Astrocyte (in vitro differentiated cells and primary cell): ENCODE data around the gene NSL1. TPM values are rescaled to one million over a fixed set of nuclear protein-coding genes. Genes with fewer than 3 reads are reported as not detected.
"Not testable (repeated sequence)": the region's sequence is repeated elsewhere in the genome, so short reads cannot be mapped to it uniquely, and the experiment has no call there.

Experiments used
- DNase-seq: peaks from one replicate; pipeline ENCODE4 v3.0.0-alpha.2; 2010; ENCODE audit warnings: low read depth
- FAIRE-seq: peaks from 2 replicates; lab custom pipeline; 2011; peaks lifted over from hg19 to GRCh38; lab: Jason Lieb, UNC
- H2AFZ ChIP-seq: 2 replicates; pipeline ENCODE4 v1.6.0; 2012; ENCODE audit warnings: low read depth, low read length, inconsistent platforms
- H3K27ac ChIP-seq: 2 replicates; pipeline ENCODE4 v1.5.1; 2011; ENCODE audit warnings: low read depth, low read length, inconsistent platforms
- H3K27me3 ChIP-seq: 2 replicates; pipeline ENCODE4 v1.6.0; 2011; ENCODE audit warnings: low read length, inconsistent platforms; ENCODE audit not compliant: insufficient read depth
- H3K36me3 ChIP-seq: 2 replicates; pipeline ENCODE4 v1.5.1; 2011; ENCODE audit warnings: low read length, inconsistent platforms; ENCODE audit not compliant: insufficient read depth
- H3K4me1 ChIP-seq: 2 replicates; pipeline ENCODE4 v1.5.1; 2011; ENCODE audit warnings: low read length, inconsistent platforms; ENCODE audit not compliant: insufficient read depth
- H3K4me2 ChIP-seq: 2 replicates; pipeline ENCODE4 v1.6.0; 2012; ENCODE audit warnings: low read length, inconsistent platforms
- H3K4me3 ChIP-seq: 2 replicates; pipeline ENCODE4 v1.5.1; 2011; ENCODE audit warnings: low read depth, mild to moderate bottlenecking, low read length, inconsistent platforms; ENCODE audit not compliant: insufficient read depth
- H3K79me2 ChIP-seq: 2 replicates; pipeline ENCODE4 v1.6.0; 2012; ENCODE audit warnings: mild to moderate bottlenecking, low read length, inconsistent platforms; ENCODE audit not compliant: insufficient read depth
- H3K9ac ChIP-seq: 2 replicates; pipeline ENCODE4 v1.6.0; 2012; ENCODE audit warnings: mild to moderate bottlenecking, low read length, inconsistent platforms
- H3K9me3 ChIP-seq: 2 replicates; pipeline ENCODE4 v1.5.1; 2012; ENCODE audit warnings: low read depth, mild to moderate bottlenecking, low read length, inconsistent platforms; ENCODE audit not compliant: insufficient read depth
- H4K20me1 ChIP-seq: 2 replicates; pipeline ENCODE4 v1.6.0; 2012; ENCODE audit warnings: low read length, inconsistent platforms; ENCODE audit not compliant: insufficient read depth
- H3K27ac Mint-ChIP-seq: one replicate; pipeline ENCODE4 v1.8.0; 2021; ENCODE audit warnings: mild to moderate bottlenecking, mixed read lengths; ENCODE audit not compliant: unreplicated experiment
- H3K27me3 Mint-ChIP-seq: one replicate; pipeline ENCODE4 v1.8.0; 2021; ENCODE audit warnings: low read depth, mixed read lengths; ENCODE audit not compliant: unreplicated experiment
- H3K36me3 Mint-ChIP-seq: one replicate; pipeline ENCODE4 v1.8.0; 2021; ENCODE audit warnings: low read depth, mixed read lengths; ENCODE audit not compliant: unreplicated experiment
- H3K4me1 Mint-ChIP-seq: one replicate; pipeline ENCODE4 v1.8.0; 2021; ENCODE audit warnings: low read depth, mixed read lengths; ENCODE audit not compliant: unreplicated experiment
- H3K4me3 Mint-ChIP-seq: one replicate; pipeline ENCODE4 v1.8.0; 2021; ENCODE audit warnings: mild to moderate bottlenecking, moderate library complexity, mixed read lengths; ENCODE audit not compliant: unreplicated experiment
- H3K9me3 Mint-ChIP-seq: one replicate; pipeline ENCODE4 v1.8.0; 2021; ENCODE audit warnings: mild to moderate bottlenecking, mixed read lengths; ENCODE audit not compliant: unreplicated experiment
- EZH2 ChIP-seq: IDR thresholded peaks from 2 replicates; pipeline ENCODE4 v1.6.1; 2012; ENCODE audit warnings: mild to moderate bottlenecking, low read length, inconsistent platforms; ENCODE audit not compliant: insufficient read depth
- total RNA-seq: library from RNA; stranded (reverse); gene quantifications from 2 replicates; pipeline ENCODE4 v1.2.1, GENCODE V29; 2021
- TF ChIP-seq, protein P1 (sequence below): IDR thresholded peaks from 2 replicates; pipeline ENCODE4 v1.5.1; 2011; ENCODE audit warnings: low read depth, mild to moderate bottlenecking, inconsistent platforms, low read length, moderate library complexity; ENCODE audit not compliant: insufficient read depth

The NSL1 gene
- total RNA-seq, 1 donor from 2014 or later: 22.6 TPM

DNA sequence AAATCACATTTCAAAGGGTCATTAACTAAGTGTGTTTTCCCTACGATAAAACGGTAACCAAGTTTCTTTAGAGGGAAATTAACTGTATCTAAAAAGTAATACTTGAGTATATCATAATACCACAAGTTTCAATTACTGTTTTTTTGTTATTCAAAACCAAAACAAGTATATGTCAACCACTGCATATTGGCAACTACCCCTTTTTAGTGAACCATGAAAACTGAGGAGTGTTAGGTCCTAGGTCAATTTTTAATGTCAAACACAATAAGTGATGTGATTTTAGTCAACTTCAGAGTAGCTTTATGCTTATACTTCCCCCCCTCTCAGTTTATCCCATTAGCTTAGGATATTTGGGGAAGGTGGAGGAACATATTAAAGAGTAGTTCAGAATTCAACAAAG is 10.4 kb downstream of the NSL1 start:
- Histone ChIP-seq H3K9ac (no peak overlapping the region), H3K27me3 (no peaks in the 10 kb centered on the region), H3K4me2 (no peak overlapping the region), H2AFZ (no peak overlapping the region), H3K36me3 (no peaks in the 10 kb centered on the region), H4K20me1 (no peaks in the 10 kb centered on the region), H3K79me2 (no peaks in the 10 kb centered on the region), H3K9me3 (no peaks in the 10 kb centered on the region), H3K27ac (no peak overlapping the region), H3K4me3 (no peak overlapping the region), H3K4me1 (peaks cover 6% of the 10 kb centered on the region)
- no peak overlapping the region for H3K27ac Mint-ChIP-seq
- no peaks in the 10 kb centered on the region for H3K27me3 Mint-ChIP-seq
- FAIRE-seq: no peak
- peaks cover 7% of the 10 kb centered on the region for H3K9me3 Mint-ChIP-seq
- DNase-seq: no peak
- no peaks in the 10 kb centered on the region for H3K4me1 Mint-ChIP-seq
- H3K36me3 Mint-ChIP-seq: peaks cover 13% of the 10 kb centered on the region
- H3K4me3 Mint-ChIP-seq: no peak overlapping the region
- TF ChIP-seq EZH2: no peak
- TF ChIP-seq, protein P1, sequence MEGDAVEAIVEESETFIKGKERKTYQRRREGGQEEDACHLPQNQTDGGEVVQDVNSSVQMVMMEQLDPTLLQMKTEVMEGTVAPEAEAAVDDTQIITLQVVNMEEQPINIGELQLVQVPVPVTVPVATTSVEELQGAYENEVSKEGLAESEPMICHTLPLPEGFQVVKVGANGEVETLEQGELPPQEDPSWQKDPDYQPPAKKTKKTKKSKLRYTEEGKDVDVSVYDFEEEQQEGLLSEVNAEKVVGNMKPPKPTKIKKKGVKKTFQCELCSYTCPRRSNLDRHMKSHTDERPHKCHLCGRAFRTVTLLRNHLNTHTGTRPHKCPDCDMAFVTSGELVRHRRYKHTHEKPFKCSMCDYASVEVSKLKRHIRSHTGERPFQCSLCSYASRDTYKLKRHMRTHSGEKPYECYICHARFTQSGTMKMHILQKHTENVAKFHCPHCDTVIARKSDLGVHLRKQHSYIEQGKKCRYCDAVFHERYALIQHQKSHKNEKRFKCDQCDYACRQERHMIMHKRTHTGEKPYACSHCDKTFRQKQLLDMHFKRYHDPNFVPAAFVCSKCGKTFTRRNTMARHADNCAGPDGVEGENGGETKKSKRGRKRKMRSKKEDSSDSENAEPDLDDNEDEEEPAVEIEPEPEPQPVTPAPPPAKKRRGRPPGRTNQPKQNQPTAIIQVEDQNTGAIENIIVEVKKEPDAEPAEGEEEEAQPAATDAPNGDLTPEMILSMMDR: no peak

DNA sequence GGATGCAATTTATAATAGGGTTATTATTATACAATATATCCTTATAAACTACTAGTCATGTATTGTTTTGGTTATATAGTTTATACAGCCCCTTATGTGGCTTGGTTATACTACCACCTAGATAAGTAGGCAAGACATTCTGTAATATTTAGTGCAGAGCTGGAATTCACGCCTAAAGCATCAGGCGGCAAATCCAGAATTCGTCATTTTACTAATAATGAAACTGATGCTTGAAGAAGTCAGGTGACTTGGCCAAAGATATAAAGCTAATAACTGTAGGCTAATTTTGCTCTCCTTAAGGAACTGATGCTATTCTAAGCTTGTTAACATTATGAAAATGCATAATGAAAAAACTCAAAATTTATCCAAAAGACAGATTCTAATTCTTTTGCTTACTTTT is 10.8 kb downstream of the NSL1 start:
- Mint-ChIP-seq H3K9me3 (peaks cover 7% of the 10 kb centered on the region), H3K4me3 (no peak overlapping the region), H3K4me1 (no peaks in the 10 kb centered on the region), H3K27ac (no peak overlapping the region), H3K27me3 (no peaks in the 10 kb centered on the region), H3K36me3 (peaks cover 13% of the 10 kb centered on the region)
- no peak overlapping the region for H2AFZ ChIP-seq
- no peaks in the 10 kb centered on the region for H3K79me2 ChIP-seq
- H3K4me2 ChIP-seq: no peak overlapping the region
- no peak for DNase-seq
- no peak overlapping the region for H3K27ac ChIP-seq
- FAIRE-seq: no peak
- H3K36me3 ChIP-seq: no peaks in the 10 kb centered on the region
- no peaks in the 10 kb centered on the region for H3K9me3 ChIP-seq
- H4K20me1 ChIP-seq: no peaks in the 10 kb centered on the region
- H3K4me1 ChIP-seq: peaks cover 6% of the 10 kb centered on the region
- H3K27me3 ChIP-seq: no peaks in the 10 kb centered on the region
- H3K4me3 ChIP-seq: no peak overlapping the region
- TF ChIP-seq EZH2: no peak
- TF ChIP-seq, protein P1: no peak
- no peak overlapping the region for H3K9ac ChIP-seq

DNA sequence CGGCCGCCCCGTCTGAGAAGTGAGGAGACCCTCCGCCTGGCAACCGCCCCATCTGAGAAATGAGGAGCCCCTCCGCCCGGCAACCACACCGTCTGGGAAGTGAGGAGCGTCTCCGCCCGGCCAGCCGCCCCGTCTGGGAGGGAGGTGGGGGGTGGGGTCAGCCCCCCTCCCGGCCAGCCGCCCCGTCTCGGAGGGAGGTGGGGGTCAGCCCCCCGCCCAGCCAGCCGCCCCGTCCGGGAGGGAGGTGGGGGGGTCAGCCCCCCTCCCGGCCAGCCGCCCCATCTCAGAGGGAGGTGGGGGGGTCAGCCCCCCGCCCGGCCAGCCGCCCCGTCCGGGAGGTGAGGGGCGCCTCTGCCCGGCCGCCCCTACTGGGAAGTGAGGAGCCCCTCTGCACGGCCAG is 12.5 kb downstream of the NSL1 start:
- not testable (repeated sequence) for H3K27ac ChIP-seq, H3K9me3 Mint-ChIP-seq, H3K4me1 Mint-ChIP-seq, H3K79me2 ChIP-seq, H3K4me1 ChIP-seq, H3K9me3 ChIP-seq, H3K27me3 Mint-ChIP-seq, H4K20me1 ChIP-seq, H3K4me3 ChIP-seq, H2AFZ ChIP-seq, DNase-seq, FAIRE-seq, H3K4me3 Mint-ChIP-seq, H3K27me3 ChIP-seq, H3K4me2 ChIP-seq, H3K27ac Mint-ChIP-seq, H3K9ac ChIP-seq, H3K36me3 ChIP-seq
- peaks cover 16% of the 10 kb centered on the region for H3K36me3 Mint-ChIP-seq
